Testis (tissue), 2 donors: ENCODE measurements around the gene CNFN.

Source experiments
- CTCF ChIP-seq, 3 experiments: fragments of 450-650 bp in 2 of 3; fragments of 200-600 bp in 1 of 3; sonication (generic) in 1 of 3; IDR thresholded peaks; one replicate each; pipeline ENCODE4 v1.5.1; 2016 to 2019; ENCODE audit warnings: antibody characterized with exemption in 3 of 3, mild to moderate bottlenecking in 2 of 3, moderate library complexity in 1 of 3
- POLR2A ChIP-seq: fragments of 450-650 bp; IDR thresholded peaks from one replicate; pipeline ENCODE4 v1.6.1; 2017; ENCODE audit warnings: antibody characterized with exemption, mild to moderate bottlenecking, moderate library complexity

- no peak for TF ChIP-seq CTCF (IDR thresholded peaks at IDR 0.05)
- TF ChIP-seq POLR2A, result no peak
Observed at GRCh38 chr19:42392165-42392564, 2.1 kb upstream of the CNFN start.
